ENCODE results near the gene WASL.

WASL gene

GRCh38 chr7:123687161-123687560 is 61.6 kb downstream of the WASL start:
- DNase-seq, result no peak

- peak; percentile 38 for DNase-seq
Observed at GRCh38 chr7:123682690-123683089, 66.1 kb downstream of the WASL start.

DNA sequence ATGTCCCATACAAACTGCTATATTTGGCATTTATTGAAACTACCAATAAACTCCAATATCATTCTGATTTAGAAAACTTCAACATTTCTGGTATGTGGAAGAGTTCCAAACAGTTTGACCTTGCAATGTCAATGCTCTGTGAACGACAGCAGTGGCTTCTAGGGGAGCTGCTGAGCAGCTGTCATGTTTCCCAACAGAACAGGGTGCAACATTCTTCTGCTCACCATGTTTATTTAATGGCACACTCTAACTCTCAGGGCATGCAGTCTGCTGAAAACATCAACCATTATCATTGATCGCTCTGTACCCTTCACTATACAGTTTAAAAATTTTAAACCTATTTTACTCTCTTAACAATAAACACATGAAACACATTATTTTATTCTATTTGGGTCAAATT is 67.2 kb downstream of the WASL start:
- no peak for DNase-seq

DNA sequence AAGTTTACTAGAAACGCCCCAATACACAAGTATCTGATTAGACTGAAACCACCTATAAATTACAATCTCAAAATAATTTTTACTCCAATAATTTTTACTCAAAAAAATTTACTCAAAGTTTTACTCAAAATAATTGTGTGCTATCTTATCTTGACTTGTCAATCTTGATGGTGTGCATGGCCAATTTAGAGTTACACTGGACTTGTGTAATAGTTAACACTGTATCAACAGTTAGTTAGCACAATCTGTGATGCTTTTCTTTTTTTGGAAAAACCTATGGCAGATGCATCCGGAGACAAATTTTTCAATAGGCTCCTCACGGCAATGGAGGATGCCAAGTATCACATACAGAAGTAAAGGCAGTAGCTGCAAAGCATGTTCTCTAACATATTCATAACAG is 68.2 kb downstream of the WASL start:
- no peak for DNase-seq

DNA sequence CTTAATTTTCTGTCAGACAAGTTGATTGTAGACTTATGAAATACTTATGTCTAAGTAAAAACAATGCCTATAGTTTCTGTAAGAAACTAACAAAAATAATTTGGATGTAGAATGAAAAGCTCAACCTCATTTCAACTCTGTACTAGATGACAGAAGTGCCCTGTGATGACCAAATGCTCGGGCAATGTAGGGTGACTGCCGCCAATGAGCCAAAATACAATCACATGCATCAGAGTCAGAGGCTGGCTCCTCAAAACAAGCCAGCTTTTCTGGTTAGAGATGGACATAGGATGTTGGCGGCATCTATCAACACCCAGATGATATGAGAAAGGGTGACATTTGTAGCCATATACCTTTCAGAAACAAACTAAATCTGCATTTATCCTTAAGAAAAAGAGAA is 69.2 kb downstream of the WASL start:
- no peak for DNase-seq

GRCh38 chr7:123677061-123677715 is 71.6 kb downstream of the WASL start:
- DNase-seq, result no peak

DNA sequence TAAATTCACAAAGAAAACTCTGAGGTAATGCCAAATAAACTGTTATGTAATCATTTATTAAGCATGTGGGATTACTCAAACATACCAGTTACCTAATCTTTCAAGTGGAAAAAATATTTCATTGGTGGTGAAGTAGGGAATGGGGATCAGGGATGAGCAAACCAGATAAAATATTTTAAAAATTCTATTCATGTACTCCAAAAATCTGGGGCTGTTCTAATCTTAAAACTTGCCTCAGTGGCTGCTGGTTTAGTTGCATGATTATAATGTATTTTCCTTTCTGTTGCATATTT is 73.7 kb downstream of the WASL start:
- DNase-seq, result no peak

DNA sequence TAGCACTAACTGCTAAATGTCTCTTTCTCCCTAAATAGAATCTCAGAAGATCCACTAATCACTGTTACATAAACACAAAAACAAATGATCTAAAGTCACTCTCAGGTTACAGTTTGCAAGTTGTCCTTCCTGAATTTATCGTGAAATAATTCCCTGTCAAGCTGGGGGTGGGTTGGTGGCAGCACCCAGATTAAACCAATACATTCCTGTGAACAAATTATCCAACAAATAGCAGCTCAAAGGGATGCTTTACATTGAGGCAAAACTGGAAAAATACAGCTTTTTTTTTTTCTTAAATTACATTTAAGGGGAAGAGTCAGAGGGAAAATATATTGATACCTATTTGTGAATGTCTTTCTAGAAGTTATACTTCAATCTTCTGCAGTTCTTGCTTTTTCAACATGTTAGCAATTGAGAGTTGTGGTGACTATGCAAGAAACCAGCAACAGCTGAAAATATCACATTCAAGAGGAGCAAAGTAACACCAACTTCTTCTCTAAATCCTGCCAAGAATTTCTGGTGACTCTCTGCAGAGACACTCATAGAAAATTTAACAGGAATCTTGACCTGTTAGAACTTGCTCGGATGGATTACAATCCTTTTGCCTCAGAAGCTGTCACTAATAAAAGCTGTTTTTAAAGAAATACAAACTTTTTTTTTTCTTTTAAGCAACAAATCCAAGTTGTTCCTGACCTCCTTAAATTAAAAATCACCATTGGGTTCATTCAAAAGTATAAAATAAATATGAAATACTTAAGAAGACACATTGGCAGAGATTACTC is 74.2 kb downstream of the WASL start:
- DNase-seq, result no peak

DNA sequence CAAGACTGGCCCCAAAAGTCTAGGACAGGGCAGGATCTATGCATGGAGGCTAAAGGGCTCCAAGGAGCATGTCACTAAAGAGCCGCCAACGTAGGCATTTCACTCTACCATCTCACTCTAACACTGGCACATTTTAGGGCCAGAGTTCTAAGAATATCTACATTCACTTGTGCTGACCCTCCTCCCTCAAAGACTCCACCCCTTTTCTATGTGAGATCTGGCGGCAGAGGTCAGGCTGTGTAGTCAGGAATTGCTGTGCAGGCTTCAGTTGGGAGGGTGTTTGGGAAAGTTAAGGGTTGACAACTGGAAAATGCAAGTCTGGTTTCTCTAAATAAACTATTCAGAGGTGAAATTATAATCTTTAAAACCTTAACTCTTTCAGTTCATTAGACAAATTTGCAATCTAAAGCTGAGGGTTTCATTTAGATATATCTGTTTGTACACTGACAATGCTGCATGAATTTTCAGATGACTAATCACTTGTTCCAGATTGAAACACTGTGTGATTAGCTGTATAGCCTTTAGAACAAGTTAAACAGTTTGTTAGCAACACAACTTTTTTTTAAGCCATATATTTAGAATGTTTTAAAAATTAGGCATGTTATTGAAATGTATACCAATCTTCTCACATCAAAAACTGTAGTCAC is 74.9 kb downstream of the WASL start:
- no peak for DNase-seq

- no peak for DNase-seq
Observed at GRCh38 chr7:123673137-123673732, 75.6 kb downstream of the WASL start.

DNA sequence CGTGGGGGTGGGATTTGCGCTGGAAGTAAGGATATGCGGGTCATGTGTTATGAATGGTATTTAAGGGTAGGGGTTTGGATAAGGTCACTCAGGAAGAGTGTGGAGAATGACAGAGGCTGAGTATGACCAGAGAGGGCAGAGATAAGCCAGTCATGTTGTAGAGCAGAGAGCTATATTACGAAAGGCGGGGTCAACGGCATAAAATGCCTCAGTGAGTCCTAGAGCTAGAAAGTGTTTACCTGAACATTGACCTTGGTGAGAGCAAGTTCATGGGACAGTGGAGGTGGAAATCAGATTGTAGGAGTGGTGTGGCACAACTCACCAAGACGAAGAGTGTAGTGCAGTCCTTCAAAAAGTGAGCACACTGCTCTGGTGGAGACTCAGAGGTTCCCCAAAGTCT is 79.3 kb downstream of the WASL start:
- no peak for DNase-seq

- DNase-seq, result no peak
Observed at GRCh38 chr7:123666492-123666891, 82.3 kb downstream of the WASL start.

GRCh38 chr7:123665896-123666295 is 82.9 kb downstream of the WASL start:
- DNase-seq, result no peak

GRCh38 chr7:123665157-123665556 is 83.6 kb downstream of the WASL start:
- no peak for DNase-seq

DNA sequence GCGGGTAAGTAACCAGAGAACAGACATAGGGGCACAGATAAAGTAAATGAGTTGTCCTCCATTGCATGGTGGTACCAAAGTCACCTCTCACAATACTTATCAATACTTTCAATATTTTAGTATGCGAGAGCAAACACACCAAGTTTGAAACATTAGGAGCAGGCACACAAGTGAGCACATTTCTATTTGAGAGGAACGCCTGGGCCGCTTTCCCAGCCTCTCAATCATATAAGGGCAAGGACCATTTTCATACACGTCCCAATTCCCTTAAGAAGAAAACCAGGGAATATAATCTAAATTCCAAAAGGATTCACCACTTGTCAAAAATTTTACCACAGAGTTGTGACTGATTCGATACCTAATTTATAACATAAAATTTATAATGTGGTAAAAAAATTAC is 85.6 kb downstream of the WASL start:
- DNase-seq, result no peak

DNA sequence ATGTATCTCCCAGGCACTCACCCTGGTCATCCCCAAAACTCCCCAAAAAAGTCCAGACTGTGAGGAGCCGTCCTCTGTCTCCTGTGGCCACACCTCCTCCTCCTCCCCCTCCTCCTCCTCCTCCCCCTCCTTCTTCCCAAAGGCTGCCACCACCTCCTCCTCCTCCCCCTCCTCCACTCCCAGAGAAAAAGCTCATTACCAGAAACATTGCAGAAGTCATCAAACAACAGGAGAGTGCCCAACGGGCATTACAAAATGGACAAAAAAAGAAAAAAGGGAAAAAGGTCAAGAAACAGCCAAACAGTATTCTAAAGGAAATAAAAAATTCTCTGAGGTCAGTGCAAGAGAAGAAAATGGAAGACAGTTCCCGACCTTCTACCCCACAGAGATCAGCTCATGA is 86.0 kb downstream of the WASL start:
- DNase-seq, result no peak

GRCh38 chr7:123662293-123662692 is 86.5 kb downstream of the WASL start:
- no peak for DNase-seq

- no peak for DNase-seq
Observed at GRCh38 chr7:123661765-123662164, 87.0 kb downstream of the WASL start.

DNA sequence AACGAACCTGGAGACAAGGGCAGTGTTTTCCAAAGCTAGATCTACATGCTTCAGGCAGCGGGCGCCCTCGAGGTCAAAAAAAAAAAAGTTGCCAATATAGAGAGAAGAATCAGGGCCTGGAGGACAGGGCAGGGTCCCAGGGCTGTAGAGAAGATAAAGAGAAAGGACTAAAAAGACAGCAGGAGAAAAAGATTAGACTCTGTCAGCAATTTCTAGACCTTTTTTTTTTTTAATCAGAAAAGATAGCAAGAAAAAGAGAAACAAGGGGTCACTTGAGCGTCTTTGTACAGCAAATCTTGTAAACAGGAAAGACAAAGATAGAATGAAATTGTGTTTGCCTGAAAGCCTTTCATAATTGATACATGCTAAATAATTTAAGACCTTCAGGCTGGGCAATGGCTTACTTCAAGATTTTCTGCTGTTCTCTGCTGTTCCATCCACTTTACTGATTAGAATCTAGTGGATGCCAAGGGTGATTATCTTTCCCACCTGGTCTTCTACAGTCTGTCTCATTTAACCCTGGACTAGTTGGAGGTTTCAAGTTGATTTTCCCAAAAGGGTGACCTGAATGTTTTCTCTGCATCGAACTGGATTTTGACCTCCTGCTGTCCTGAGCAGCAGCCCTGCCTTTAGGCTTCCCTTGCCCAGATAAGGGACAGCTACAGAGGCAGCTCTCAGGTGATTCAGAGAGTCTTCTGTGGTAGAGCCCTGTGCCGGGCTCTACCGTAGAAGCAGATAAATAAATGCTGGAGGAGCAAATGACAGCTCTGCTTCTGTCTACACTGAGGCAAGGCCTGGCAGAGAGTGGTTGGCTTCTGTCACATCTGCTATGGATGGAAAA is 88.1 kb downstream of the WASL start:
- no peak for DNase-seq

DNA sequence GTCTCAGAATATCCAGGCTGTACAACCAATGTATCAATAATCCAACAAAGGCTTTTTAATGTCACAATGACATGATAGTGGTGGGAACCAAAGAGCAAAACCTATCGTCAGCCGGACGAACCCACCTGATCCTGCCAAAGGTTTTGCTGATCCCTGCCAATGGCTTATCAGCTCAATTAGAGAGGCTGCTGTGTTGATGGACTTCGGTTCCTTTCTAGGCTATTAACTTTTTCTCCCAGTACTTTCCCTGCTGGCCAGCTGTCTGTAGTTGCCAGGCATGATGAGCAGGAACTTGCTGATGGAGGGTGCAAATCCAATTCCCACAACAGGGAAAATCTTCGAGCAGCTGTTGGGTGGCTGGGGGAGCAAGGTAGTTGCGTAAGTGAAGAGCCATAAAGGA is 90.8 kb downstream of the WASL start:
- no peak for DNase-seq

GRCh38 chr7:123657304-123657685 is 91.5 kb downstream of the WASL start:
- DNase-seq, result no peak

- DNase-seq, result no peak
Observed at GRCh38 chr7:123656544-123657303, 92.1 kb downstream of the WASL start.

Data from NCI-H2171 treated with DMSO at 0.1 percent for 48 hours (cell line).